Gastrocnemius medialis (tissue), 4 donors: ENCODE data around the gene CEBPB.
A peak's percentile ranks its signal among the peaks of the same experiment; 100 is the strongest.

Experiments
- CTCF ChIP-seq, 5 experiments: fragments of 450-650 bp in 3 of 5; fragments of 200-600 bp in 2 of 5; sonication (generic) in 2 of 5; IDR thresholded peaks in 4 of 5; conservative IDR thresholded peaks in 1 of 5; 1 replicate in 4 of 5; 2 replicates in 1 of 5; pipeline ENCODE4 v1.5.1; 2016 to 2019; ENCODE audit warnings: antibody characterized with exemption in 5 of 5, mild to moderate bottlenecking in 3 of 5, moderate library complexity in 3 of 5
- POLR2A ChIP-seq, 2 donors: fragments of 450-650 bp; IDR thresholded peaks; one replicate each; pipeline ENCODE4 v1.6.1; 2017; ENCODE audit warnings: antibody characterized with exemption in 2 of 2, mild to moderate bottlenecking in 2 of 2, moderate library complexity in 2 of 2

- TF ChIP-seq CTCF (IDR thresholded peaks at IDR 0.05 in 4 of 5, conservative IDR thresholded peaks at IDR 0.05 in 1 of 5) (peak in 1 of 5 experiments; percentile 20), POLR2A (IDR thresholded peaks at IDR 0.05) (no peak)
These were observed 37.5 kb upstream of the CEBPB start for GRCh38 chr20:50153153-50153499.
